ENCODE results near the gene CASZ1.

Gene CASZ1

GRCh38 chr1:10697621-10698160, 98.8 kb downstream of the CASZ1 start:
- no peak overlapping the region for H3K4me3 ChIP-seq (ENCODE audit: low read length)
- DNase-seq (ENCODE audit: low read depth, low spot score): no peak

- H3K4me3 ChIP-seq (ENCODE audit: low read length): no peak overlapping the region
- DNase-seq (ENCODE audit: low read depth, low spot score): no peak
These were observed 99.5 kb downstream of the CASZ1 start for GRCh38 chr1:10696977-10697376.

- peak; percentile 71 for DNase-seq (ENCODE audit: low read depth, low spot score)
- H3K4me3 ChIP-seq (ENCODE audit: low read length): 0 out of 2 replicates have a peak overlapping the region, but pooled peaks have one; percentile 13
These were observed 101.5 kb downstream of the CASZ1 start for GRCh38 chr1:10694633-10695627.

GRCh38 chr1:10694274-10694632, 102.2 kb downstream of the CASZ1 start:
- peak overlapping the region; percentile 62 for H3K4me3 ChIP-seq (ENCODE audit: low read length)
- peak; percentile 35 for DNase-seq (ENCODE audit: low read depth, low spot score)

- H3K4me3 ChIP-seq (ENCODE audit: low read length): peak overlapping the region; percentile 62
- no peak for DNase-seq (ENCODE audit: low read depth, low spot score)
These were observed 102.8 kb downstream of the CASZ1 start for GRCh38 chr1:10693497-10694273.

- no peak for DNase-seq (ENCODE audit: low read depth, low spot score)
- H3K4me3 ChIP-seq (ENCODE audit: low read length): peak overlapping the region; percentile 62
These were observed 103.3 kb downstream of the CASZ1 start for GRCh38 chr1:10693152-10693496.

GRCh38 chr1:10692401-10693021, 103.9 kb downstream of the CASZ1 start:
- H3K4me3 ChIP-seq (ENCODE audit: low read length): no peak overlapping the region
- peak; percentile 45 for DNase-seq (ENCODE audit: low read depth, low spot score)

GRCh38 chr1:10691740-10692125, 104.7 kb downstream of the CASZ1 start:
- no peak overlapping the region for H3K4me3 ChIP-seq (ENCODE audit: low read length)
- no peak for DNase-seq (ENCODE audit: low read depth, low spot score)

GRCh38 chr1:10691075-10691739, 105.2 kb downstream of the CASZ1 start:
- no peak for DNase-seq (ENCODE audit: low read depth, low spot score)
- no peak overlapping the region for H3K4me3 ChIP-seq (ENCODE audit: low read length)

GRCh38 chr1:10690484-10690883, 106.0 kb downstream of the CASZ1 start:
- no peak for DNase-seq (ENCODE audit: low read depth, low spot score)
- H3K4me3 ChIP-seq (ENCODE audit: low read length): no peak overlapping the region

- H3K4me3 ChIP-seq (ENCODE audit: low read length): no peak overlapping the region
- no peak for DNase-seq (ENCODE audit: low read depth, low spot score)
These were observed 108.0 kb downstream of the CASZ1 start for GRCh38 chr1:10688409-10688786.

- no peak overlapping the region for H3K4me3 ChIP-seq (ENCODE audit: low read length)
- no peak for DNase-seq (ENCODE audit: low read depth, low spot score)
These were observed 108.6 kb downstream of the CASZ1 start for GRCh38 chr1:10687782-10688408.

GRCh38 chr1:10687251-10687651, 109.2 kb downstream of the CASZ1 start:
- H3K4me3 ChIP-seq (ENCODE audit: low read length): no peak overlapping the region
- no peak for DNase-seq (ENCODE audit: low read depth, low spot score)

- H3K4me3 ChIP-seq (ENCODE audit: low read length): no peak overlapping the region
- DNase-seq (ENCODE audit: low read depth, low spot score): no peak
These were observed 109.9 kb downstream of the CASZ1 start for GRCh38 chr1:10686404-10687040.

- H3K4me3 ChIP-seq (ENCODE audit: low read length): no peak overlapping the region
- no peak for DNase-seq (ENCODE audit: low read depth, low spot score)
These were observed 110.5 kb downstream of the CASZ1 start for GRCh38 chr1:10685808-10686403.

- DNase-seq (ENCODE audit: low read depth, low spot score): no peak
- H3K4me3 ChIP-seq (ENCODE audit: low read length): no peak overlapping the region
These were observed 111.1 kb downstream of the CASZ1 start for GRCh38 chr1:10685196-10685807.

- no peak for DNase-seq (ENCODE audit: low read depth, low spot score)
- no peak overlapping the region for H3K4me3 ChIP-seq (ENCODE audit: low read length)
These were observed 112.2 kb downstream of the CASZ1 start for GRCh38 chr1:10684221-10684620.

Data from Jurkat, Clone E6-1 (cell line).